H7 (cell line): Measurements from ENCODE around the gene CTNNA1. TPM values are rescaled to one million over a fixed set of nuclear protein-coding genes. Genes with fewer than 3 reads are reported as not detected.

ENCODE experiments used
- DNase-seq: peaks from one replicate; pipeline ENCODE4 v3.0.0; 2012
- H3K27me3 ChIP-seq: 2 replicates; pipeline ENCODE4 v1.6.0; 2011; ENCODE audit warnings: mild to moderate bottlenecking, low read length; ENCODE audit not compliant: control insufficient read depth, insufficient read depth
- H3K36me3 ChIP-seq: replicated peaks from 2 replicates; pipeline ENCODE4 v1.5.1; 2011; ENCODE audit warnings: low read length; ENCODE audit not compliant: control insufficient read depth, insufficient read depth
- H3K4me3 ChIP-seq: 2 replicates; pipeline ENCODE4 v1.5.1; 2011; ENCODE audit warnings: low read depth, mild to moderate bottlenecking, control low read depth, low read length, moderate library complexity; ENCODE audit not compliant: insufficient read depth
- total RNA-seq: library from RNA; depleted of rRNA; stranded (reverse); fragments of >200 nt; shearing (Covaris generic); gene quantifications from 2 replicates; pipeline ENCODE4 v1.2.3, GENCODE V29; 2014

Gene CTNNA1
- total RNA-seq, 1 experiment from 2014 or later: 352 TPM

- Histone ChIP-seq H3K4me3 (no peak overlapping the region), H3K36me3 (no peaks in the 10 kb centered on the region; the same call in 1 of the 2 replicates)
- DNase-seq: peak; percentile 66
Measured at GRCh38 chr5:138944527-138945322, 191.5 kb downstream of the CTNNA1 start.

GRCh38 chr5:138945421-138946240, 192.4 kb downstream of the CTNNA1 start:
- Histone ChIP-seq H3K36me3 (no peaks in the 10 kb centered on the region; the same call in 1 of the 2 replicates), H3K4me3 (no peak overlapping the region), H3K27me3 (no peaks in the 10 kb centered on the region)
- peak; percentile 80 for DNase-seq

More at GRCh38 chr5:138944527-138945322, 191.5 kb downstream of the CTNNA1 start:
- H3K27me3 ChIP-seq: no peaks in the 10 kb centered on the region

- DNase-seq: peak; percentile 93
- Histone ChIP-seq H3K27me3 (no peaks in the 10 kb centered on the region), H3K36me3 (no peaks in the 10 kb centered on the region; the same call in 1 of the 2 replicates), H3K4me3 (no peak overlapping the region)
Measured at GRCh38 chr5:138946241-138946623, 193.0 kb downstream of the CTNNA1 start.

GRCh38 chr5:138946831-138947560, 193.8 kb downstream of the CTNNA1 start:
- peak; percentile 53 for DNase-seq
- no peaks in the 10 kb centered on the region for H3K27me3 ChIP-seq
- H3K4me3 ChIP-seq: no peak overlapping the region
- H3K36me3 ChIP-seq: no peaks in the 10 kb centered on the region; the same call in 1 of the 2 replicates

- DNase-seq: peak; percentile 53
- H3K4me3 ChIP-seq: no peak overlapping the region
- H3K27me3 ChIP-seq: no peaks in the 10 kb centered on the region
- H3K36me3 ChIP-seq: no peaks in the 10 kb centered on the region; the same call in 1 of the 2 replicates
Measured at GRCh38 chr5:138947780-138948179, 194.6 kb downstream of the CTNNA1 start.

- H3K4me3 ChIP-seq: no peak overlapping the region
- H3K27me3 ChIP-seq: no peaks in the 10 kb centered on the region
- DNase-seq: peak; percentile 70
Measured at GRCh38 chr5:138948471-138949222, 195.4 kb downstream of the CTNNA1 start.

GRCh38 chr5:138949223-138949574, 196.0 kb downstream of the CTNNA1 start:
- H3K36me3 ChIP-seq: no peaks in the 10 kb centered on the region; the same call in 1 of the 2 replicates

More at GRCh38 chr5:138948471-138949222, 195.4 kb downstream of the CTNNA1 start:
- no peaks in the 10 kb centered on the region; the same call in 1 of the 2 replicates for H3K36me3 ChIP-seq

GRCh38 chr5:138949988-138950387, 196.8 kb downstream of the CTNNA1 start:
- no peaks in the 10 kb centered on the region; the same call in 1 of the 2 replicates for H3K36me3 ChIP-seq
- H3K4me3 ChIP-seq: no peak overlapping the region
- H3K27me3 ChIP-seq: no peaks in the 10 kb centered on the region
- peak; percentile 47 for DNase-seq

More at GRCh38 chr5:138949223-138949574, 196.0 kb downstream of the CTNNA1 start:
- Histone ChIP-seq H3K27me3 (no peaks in the 10 kb centered on the region), H3K4me3 (no peak overlapping the region)
- no peak for DNase-seq

- peak; percentile 68 for DNase-seq
- Histone ChIP-seq H3K36me3 (no peaks in the 10 kb centered on the region; the same call in 1 of the 2 replicates), H3K4me3 (no peak overlapping the region), H3K27me3 (no peaks in the 10 kb centered on the region)
Measured at GRCh38 chr5:138950421-138951031, 197.3 kb downstream of the CTNNA1 start.

GRCh38 chr5:138951091-138951985, 198.1 kb downstream of the CTNNA1 start:
- H3K36me3 ChIP-seq: no peaks in the 10 kb centered on the region; the same call in 1 of the 2 replicates
- no peaks in the 10 kb centered on the region for H3K27me3 ChIP-seq
- no peak for DNase-seq
- H3K4me3 ChIP-seq: no peak overlapping the region

GRCh38 chr5:138951986-138952735, 198.9 kb downstream of the CTNNA1 start:
- no peaks in the 10 kb centered on the region for H3K27me3 ChIP-seq
- H3K4me3 ChIP-seq: no peak overlapping the region
- DNase-seq: no peak

GRCh38 chr5:138952962-138953361, 199.7 kb downstream of the CTNNA1 start:
- DNase-seq: no peak
- H3K4me3 ChIP-seq: no peak overlapping the region
- H3K36me3 ChIP-seq: no peaks in the 10 kb centered on the region
- H3K27me3 ChIP-seq: no peaks in the 10 kb centered on the region

More at GRCh38 chr5:138951986-138952735, 198.9 kb downstream of the CTNNA1 start:
- H3K36me3 ChIP-seq: no peaks in the 10 kb centered on the region
